Stimulated activated CD4-positive, alpha-beta T cell treated with anti-CD3 and anti-CD28 coated beads, TNF-alpha, amount 100 ng/mL, for 1 hour (primary cell): ENCODE data around the gene AGO4.
"Not testable (repeated sequence)": the region's sequence is repeated elsewhere in the genome, so short reads cannot be mapped to it uniquely, and the experiment has no call there.

Source experiments
- DNase-seq, 3 donors: peaks; one replicate each; pipeline ENCODE4 v3.0.0-alpha.2; 2020; ENCODE audit warnings: low read depth in 3 of 3, low spot score in 1 of 3

The AGO4 gene

DNA sequence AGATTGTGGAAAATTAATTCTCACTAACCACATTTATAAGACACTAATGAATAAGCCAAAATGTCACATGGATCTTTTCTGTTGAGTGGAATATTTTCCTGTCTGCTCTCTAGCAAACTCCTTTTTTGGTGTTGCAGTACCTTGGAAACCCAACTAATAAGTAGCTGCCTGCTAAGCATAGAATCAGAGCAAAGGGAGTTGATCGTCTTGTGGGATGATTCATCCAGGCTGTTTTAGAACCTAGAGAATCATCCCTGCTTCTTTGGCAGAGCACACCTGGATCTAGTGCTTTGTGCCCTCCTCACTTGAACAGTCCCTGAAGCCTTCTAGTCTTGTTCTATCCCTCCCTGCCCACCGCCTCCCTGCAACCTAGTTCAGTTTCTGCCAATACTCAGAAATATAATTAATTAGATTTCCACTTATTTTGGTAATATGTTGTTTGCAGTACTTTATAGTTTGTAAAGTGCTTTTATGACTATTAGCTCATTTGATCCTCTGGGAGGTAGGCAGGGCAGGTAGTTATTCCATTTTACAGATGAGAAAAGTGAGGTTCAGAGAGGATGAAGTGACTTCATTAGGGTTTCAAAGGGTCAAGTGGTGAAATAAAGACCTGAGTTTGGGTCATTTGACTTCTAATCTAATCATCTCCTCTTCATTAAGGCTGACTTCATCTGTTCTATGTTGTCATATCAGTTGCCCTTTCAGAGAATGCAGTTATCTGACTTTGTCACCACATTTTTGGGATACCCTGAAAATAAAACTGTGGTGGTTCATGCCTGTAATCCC lies 2.5 kb downstream of the AGO4 start:
- no peak for DNase-seq

DNA sequence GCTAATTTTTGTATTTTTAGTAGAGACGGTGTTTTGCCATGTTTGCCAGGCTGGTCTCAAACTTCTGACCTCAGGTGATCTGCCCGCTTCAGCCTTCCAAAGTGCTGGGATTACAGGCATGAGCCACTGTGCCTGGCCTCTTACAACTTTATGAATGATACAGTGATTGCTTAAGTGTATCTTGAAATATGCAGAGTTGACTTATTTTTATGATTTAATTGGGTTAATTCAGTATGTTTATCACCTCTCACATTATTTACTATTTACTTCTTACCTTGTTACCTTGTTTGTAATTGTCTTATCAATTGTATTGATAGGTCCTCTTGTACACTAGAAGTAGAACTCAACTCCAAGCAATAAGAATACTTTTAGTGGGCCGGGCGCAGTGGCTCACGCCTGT lies 4.9 kb downstream of the AGO4 start:
- not testable (repeated sequence) for DNase-seq

DNA sequence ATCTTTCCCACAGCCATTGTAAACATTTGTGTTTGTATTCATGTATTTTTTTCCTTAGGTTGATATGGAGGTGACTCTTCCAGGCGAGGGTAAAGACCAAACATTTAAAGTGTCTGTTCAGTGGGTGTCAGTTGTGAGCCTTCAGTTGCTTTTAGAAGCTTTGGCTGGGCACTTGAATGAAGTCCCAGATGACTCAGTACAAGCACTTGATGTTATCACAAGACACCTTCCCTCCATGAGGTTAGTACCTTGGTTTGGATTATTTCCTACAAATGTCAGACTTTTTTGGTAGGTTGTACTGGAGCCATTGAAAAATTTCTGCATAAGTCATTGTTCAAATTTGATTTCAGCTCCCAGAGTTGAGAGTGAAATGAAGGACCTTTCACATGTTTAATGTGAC lies 17.4 kb downstream of the AGO4 start:
- DNase-seq = no peak

DNA sequence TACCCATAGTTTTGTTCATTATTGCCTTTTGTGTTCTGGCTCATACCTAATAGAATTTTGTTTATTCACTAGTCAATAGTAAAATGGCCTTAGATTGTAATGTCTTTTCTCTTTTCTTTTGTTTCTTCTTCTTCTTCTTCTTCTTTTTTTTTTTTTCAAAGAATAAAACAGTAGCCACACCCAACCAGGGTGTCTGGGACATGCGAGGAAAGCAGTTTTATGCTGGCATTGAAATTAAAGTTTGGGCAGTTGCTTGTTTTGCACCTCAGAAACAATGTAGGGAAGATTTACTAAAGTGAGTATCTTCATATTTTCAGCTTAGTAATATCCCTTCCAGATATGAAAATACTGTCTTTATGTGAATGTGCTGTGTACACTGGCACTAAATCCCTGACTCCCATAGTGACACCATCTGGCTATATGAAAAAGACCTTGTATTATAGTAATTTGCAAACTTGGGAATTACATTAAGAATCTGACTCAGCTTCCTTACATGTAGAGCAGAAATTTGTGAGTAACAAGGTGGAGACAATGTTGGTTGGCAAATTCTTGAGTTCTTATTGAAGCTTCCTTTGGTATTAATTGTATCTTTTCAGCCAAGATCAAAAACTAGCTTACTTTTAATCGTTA lies 24.6 kb downstream of the AGO4 start:
- DNase-seq = no peak

DNA sequence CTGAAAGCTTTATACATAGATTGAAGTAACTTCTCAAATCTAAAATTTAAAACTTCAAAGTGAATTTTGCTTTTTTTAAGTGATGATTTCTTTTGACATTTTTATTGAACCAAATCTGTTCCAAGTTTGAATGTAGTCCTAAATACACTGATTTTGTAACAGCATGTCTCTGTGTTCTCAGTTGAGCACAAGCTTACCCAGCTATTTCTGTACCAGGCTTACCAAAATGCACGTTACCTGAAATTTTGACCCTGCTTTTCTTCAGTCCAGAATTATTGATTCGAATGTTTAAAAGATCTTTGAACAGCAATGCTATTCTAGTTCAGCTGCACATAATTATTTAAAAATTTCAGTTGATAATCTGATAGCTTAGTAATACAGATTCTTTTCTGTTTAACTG lies 25.6 kb downstream of the AGO4 start:
- DNase-seq = no peak

DNA sequence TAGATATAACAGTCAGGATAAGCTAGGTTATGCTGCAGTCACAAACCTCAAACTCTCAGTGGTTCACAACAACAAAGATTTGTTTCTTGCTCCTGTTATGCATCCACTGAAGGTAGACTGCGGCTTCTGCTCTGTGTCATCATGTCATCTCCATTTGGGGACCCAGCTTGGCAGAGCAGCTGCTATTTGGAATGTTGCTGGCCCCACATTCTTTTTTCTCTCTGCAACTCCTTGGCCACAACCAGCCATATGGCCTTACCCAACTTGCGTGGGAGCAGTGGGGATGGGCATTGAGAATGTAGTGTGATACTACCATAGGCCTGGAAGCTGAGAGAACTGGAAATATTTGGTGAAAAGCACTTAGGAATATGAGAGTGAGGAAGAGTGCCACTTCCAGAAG lies 26.4 kb downstream of the AGO4 start:
- DNase-seq = no peak

DNA sequence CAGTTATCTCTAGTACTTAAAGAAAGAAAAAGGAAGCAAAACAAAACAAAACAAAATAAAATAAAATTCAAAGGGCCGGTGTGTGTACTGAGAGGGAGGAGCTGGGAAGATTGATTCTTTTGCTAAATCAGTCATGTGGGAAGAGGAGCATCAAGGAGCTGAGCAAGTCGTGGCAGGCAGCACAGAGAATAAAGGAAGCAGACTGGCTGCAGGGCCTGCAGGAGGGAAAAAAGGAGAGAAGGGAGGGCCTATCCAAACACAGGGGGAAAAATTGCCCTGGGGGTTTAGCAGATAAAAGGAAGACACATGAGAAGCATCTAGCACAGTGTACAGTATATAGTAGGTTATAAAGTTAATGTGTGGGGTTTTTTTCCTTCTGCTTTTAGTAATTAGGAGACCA lies 27.6 kb downstream of the AGO4 start:
- DNase-seq = no peak

DNA sequence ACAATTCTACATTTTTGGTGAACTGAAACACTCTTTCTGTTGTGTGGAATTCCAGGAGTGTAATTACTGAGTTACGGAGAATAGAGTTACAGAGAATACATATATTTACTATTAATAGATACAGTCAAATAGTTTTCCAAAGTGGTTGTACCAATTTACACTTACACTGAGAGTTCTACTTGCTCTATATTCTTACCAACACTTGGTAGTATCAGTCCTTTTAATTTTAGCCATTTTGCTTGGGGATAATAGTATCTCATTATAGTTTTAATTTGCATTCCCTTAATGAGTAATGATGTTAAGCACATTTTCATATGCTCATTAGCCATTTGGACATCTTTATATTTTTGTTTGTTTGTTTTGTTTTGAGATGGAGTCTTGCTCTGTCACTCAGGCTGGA lies 28.9 kb downstream of the AGO4 start:
- no peak for DNase-seq

DNA sequence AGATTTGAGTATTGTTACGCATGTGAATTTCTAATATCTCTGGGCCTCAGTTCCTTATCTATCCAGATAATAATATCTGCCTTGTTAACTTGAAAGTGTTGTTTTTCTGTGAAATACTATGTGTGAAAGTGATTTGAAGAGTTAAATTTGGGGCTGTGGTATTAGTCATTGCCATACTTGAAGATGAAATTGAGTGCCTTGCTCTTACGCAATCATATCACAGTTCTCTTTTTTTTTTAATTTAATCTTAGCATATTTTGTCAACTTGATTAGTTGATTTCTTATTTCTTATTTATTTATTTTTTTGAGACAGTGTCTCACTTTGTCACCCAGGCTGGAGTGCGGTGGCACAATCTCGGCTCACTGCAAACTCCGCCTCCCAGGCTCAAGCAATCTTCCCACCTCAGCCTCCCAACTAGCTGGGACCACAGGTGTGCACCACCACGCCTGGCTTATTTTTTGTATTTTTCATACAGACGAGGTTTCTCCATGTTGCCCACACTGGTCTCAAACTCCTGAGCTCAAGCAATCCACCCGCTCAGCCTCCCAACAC lies 31.0 kb downstream of the AGO4 start:
- no peak for DNase-seq

DNA sequence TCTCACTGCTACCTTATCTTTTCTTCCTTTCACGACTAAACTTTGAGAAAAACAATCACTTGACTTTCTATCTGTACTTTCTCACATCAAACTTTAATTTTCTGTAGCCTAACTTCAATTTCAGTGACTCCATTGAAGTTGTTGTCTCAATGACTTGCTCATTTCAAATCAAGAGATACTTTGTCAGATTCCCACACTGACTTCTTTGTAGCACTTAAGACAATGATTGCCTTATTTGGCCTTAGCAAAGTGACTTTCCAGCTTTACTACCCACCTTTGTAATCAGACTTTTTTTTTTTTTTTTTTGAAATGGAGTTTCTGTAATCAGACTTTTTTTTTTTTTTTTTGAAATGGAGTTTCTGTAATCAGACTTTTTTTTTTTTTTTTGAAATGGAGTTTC lies 37.0 kb downstream of the AGO4 start:
- DNase-seq = no peak

DNA sequence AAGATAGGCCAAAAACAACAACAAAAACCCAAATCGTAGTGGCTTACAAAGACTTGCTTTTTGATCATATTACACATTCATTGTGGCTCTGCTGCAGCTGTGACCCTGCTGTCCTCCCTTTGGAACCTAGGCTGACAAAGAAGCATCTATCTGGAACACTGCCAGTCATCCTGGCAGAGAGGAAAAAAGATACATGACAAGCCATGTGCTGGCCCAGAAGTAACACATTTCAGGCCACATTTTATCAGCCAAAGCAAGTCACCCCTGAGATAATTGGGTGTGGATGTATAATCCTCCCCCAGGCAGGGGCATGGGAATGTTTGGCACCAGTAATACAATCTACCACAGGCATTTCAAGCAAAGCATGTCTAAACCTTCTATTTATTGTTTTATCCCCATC lies 38.0 kb downstream of the AGO4 start:
- no peak for DNase-seq

DNA sequence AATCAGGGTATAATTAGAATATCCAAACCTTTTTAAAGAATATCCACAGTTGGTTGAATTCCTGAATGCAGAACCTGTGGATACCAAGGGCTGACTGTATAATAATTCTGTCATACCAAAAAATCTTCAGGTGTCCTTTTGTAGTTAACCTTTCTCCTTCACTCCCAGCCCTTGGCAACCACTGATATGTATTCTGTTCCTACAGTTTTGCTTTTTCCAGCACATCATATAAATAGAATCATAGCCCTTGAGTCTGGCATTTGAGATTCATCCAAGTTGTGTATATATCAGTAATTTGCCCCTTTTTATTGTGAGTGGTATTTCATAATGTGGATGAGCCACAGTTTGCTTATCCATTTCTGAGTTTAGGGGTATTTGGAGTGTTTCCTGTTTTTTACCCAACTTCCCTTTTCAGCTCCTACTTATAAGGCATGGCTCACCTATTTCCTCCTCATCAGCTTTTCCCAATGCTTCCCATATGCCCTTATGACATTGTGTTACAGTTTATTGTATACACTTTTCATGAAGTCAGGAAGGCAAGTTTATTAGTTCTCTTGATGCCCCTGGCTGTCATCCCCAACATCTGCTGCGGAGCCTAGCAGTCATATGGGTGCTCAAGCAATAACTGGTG lies 40.2 kb downstream of the AGO4 start:
- no peak for DNase-seq

DNA sequence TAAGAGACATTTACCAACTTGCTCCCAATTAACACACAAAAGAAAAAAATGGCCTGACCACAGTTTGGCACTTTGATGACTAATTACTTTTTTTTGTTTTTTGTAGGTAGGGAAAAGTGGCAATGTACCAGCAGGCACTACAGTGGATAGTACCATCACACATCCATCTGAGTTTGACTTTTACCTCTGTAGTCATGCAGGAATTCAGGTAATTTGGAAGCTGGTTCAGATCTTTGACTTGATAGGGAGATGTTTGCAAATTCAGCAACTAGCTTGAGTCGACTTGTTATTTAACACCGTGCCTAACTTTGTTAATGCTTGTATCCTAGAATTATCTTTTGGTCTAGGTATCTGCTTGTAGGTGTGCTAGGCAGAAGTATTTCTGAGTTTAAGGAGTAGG lies 42.2 kb downstream of the AGO4 start:
- DNase-seq = no peak

DNA sequence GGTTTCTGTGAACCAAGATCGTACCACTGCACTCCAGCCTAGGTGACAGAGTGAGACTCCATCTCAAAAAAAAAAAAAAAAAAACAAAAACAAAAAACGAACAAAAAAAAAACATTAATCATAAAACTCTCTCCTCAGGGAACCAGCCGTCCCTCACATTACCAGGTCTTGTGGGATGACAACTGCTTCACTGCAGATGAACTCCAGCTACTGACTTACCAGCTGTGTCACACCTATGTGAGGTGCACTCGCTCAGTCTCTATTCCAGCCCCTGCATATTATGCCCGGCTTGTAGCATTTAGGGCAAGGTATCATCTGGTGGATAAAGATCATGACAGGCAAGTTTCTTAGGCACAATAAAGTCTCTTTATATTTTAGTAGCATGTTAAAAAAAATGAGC lies 42.9 kb downstream of the AGO4 start:
- DNase-seq = no peak

DNA sequence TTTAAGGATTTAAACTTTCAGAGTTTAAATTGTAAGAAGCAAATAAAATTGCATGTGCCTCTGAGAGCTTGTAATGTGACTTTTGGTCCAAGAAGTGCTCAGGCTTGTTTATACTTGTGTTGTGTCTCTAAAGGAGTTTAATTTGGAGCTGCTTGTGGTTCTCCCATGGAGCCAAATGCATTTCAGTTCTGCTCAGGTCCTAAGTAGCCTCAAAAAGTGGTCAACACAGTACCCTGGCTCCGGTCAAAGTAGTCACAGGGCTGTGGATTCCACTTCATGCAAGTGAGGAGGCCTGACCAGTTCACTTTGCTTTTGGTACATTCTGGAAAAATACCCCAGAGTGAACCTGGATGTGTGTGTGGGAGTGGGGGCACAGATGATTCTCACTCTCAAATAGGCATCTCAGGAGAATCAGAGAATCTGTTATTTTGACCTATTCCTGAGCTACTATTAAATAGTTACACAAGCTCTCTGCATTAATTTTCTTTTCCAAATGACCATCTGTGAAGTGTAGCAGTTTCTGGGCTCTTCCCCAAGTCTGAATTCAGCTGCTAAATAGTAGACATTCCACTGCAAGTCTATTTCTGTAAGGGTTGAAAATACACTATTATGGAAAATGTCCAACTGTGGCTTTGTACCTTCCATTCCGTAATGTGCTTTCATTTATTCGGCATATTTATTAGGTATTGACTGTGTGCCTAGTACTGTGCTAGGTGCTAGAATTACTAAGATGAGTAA lies 43.5 kb downstream of the AGO4 start:
- DNase-seq = no peak

DNA sequence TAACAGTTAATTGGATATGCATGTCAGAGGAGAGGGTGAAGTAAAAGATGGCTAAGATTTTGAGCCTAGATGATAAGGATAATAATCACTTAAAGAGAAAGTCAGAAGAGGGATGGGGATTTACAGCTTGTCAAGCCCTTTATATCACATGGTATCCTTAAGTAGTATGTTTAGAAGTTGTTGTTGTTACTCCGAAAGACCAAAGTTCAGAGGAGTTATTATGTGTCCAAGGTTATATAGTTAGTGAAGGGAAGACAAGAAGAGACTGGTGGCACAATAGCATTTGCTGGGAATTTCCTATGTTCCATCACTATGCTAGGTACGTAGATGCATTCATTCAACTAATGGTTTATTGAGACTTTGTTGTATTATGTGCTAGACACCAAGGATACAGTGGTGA lies 44.4 kb downstream of the AGO4 start:
- DNase-seq = no peak

DNA sequence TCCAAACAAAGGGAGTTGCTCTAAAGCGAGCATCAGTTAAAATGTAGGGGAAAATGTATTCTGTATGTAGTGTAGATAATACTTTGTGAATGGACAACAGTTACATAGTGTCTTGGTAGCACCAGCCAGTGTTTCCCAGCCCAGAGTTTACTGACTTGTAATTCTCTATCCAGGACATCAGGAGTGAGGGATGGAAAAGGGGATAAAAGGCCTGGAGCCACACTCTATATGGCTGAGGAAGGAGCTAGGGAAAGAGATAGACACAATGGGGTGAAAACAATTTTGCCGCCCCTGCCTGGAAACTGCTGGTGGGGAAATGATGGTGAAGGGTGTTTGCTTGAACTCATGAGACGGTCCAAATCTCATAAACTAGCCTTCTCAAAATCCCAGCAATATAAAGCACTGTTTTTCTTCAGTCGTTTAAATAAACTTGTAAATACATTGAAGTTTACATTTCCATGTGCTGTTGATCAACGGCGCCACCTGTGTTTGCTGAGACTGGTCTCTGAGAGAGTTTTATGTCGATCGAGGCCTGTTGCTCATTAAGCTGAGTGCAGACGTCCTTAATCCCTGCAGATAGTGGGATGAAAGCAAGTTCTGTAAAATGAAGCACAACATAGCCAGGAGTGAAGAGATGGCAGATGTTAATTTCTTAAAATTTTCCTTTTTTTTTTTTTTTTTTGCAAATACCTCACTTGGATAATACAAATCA lies 47.3 kb downstream of the AGO4 start:
- DNase-seq = no peak

DNA sequence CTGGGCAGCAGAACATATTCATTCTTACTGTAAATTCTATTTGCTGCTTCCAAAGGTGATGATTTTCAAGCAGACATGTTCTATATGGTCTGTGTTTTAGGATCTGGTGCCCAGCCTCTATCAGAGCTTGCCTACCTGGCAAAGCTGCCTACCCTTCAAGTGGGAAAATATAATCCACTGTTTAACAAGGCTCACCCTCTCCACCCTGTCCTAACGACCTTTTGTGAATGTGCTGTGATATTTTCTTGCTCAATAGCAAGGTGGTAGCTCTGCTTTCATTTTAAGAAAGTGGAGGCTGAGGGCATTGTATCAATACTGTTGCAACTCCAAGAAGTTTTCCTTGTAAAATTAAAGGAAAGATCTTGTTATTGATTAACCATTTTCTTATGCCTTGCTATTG lies 49.1 kb downstream of the AGO4 start:
- no peak for DNase-seq

DNA sequence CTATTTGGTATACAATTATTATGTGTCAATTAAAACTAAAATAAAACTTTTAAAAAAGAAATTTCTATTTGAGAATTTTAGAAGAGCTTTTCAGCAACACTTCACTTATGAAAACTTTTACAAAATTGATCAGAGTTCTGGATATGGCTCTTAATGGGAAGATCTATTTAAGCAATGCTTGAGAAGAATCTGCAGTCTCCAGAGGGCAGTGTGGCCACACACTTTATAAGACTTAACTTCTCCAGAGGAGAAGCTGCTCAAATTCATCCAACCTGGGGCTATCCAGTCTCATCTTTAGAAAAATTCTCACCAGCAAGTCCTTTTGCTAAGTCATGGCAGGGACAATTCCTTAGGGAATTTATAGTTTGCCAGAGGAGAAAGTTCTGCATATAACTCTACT lies 50.0 kb downstream of the AGO4 start:
- no peak for DNase-seq

DNA sequence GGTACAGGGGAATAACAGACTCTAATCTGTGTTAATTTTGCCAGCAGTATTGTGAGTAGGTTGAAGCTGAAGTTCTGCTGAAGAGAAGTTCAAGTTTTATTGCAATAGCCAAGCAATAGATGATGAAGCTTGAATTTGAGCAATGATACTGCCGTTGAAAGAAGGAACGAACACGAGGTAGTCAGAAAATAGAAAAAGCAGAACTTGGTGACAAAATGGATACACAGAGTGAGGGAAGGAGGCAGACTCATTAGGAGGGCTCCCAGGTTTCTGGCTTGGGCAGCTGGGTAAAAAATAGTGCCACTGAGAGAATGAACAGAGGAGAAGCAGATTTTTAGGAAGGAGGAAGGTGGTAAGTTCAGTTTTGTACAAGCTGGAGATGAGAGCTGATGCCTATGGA lies 52.9 kb downstream of the AGO4 start:
- DNase-seq = no peak

DNA sequence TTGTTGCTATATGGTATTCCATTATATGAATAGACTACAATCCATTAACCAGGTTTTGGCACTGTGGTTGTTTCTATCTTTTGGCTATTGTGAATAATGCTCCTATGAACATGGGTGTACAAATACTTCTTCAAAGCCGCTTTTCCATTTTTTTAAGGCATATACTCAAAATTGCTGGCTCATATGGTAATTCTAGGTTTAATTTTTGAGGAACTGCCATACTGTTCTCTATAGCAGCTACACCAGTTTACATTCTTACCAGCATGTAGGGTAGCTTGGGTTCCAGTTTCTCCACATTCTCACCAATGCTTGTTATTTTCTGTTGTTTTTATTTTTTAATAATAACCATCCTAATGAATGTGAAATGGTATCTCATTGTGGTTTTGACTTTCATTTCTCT lies 55.3 kb downstream of the AGO4 start:
- no peak for DNase-seq
